DOHH2 (cell line): Measurements from ENCODE around the gene TULP1.

Experiments used
- H3F3A ChIP-seq: fragments of 200-600 bp; sonication (generic), shearing (Covaris generic); 2 replicates; pipeline ENCODE4 v1.6.0; 2016; ENCODE audit warnings: antibody characterized with exemption, mild to moderate bottlenecking; ENCODE audit not compliant: control insufficient read depth, insufficient read depth
- H3K27ac ChIP-seq: fragments of 200-600 bp; sonication (generic); 2 replicates; pipeline ENCODE4 v1.5.1; 2014; ENCODE audit warnings: low read depth, mild to moderate bottlenecking, low read length, moderate library complexity
- H3K27me3 ChIP-seq: fragments of 200-600 bp; sonication (generic); 2 replicates; pipeline ENCODE4 v1.6.1; 2014; ENCODE audit warnings: mild to moderate bottlenecking, low read length, mixed read lengths; ENCODE audit not compliant: control insufficient read depth
- H3K36me3 ChIP-seq: fragments of 200-600 bp; sonication (generic); 2 replicates; pipeline ENCODE4 v1.6.1; 2014; ENCODE audit warnings: mild to moderate bottlenecking, low read length, moderate library complexity, mixed read lengths; ENCODE audit not compliant: control insufficient read depth
- H3K4me1 ChIP-seq: fragments of 200-600 bp; sonication (generic); 2 replicates; pipeline ENCODE4 v1.6.1; 2014; ENCODE audit warnings: mild to moderate bottlenecking, low read length, mixed read lengths; ENCODE audit not compliant: control insufficient read depth
- H3K4me2 ChIP-seq: fragments of 200-600 bp; sonication (generic); 2 replicates; pipeline ENCODE4 v1.6.0; 2014; ENCODE audit warnings: mild to moderate bottlenecking, low read length, moderate library complexity
- H3K4me3 ChIP-seq: fragments of 200-600 bp; sonication (generic); 2 replicates; pipeline ENCODE4 v1.5.1; 2014; ENCODE audit warnings: mild to moderate bottlenecking, low read length, mixed read lengths
- H3K79me2 ChIP-seq: fragments of 200-600 bp; sonication (generic); 2 replicates; pipeline ENCODE4 v1.6.1; 2014; ENCODE audit warnings: mild to moderate bottlenecking, low read length, mixed read lengths; ENCODE audit not compliant: control insufficient read depth
- H3K9me2 ChIP-seq: fragments of 200-600 bp; sonication (generic); replicated peaks from 2 replicates; pipeline ENCODE4 v1.6.1; 2014; ENCODE audit warnings: mild to moderate bottlenecking, low read length, mixed read lengths; ENCODE audit not compliant: control insufficient read depth
- H3K9me3 ChIP-seq: fragments of 200-600 bp; sonication (generic); 2 replicates; pipeline ENCODE4 v1.6.1; 2014; ENCODE audit warnings: antibody characterized with exemption, low read length, mixed read lengths; ENCODE audit not compliant: control insufficient read depth, insufficient read depth
- H4K20me1 ChIP-seq: fragments of 200-600 bp; sonication (generic); 2 replicates; pipeline ENCODE4 v1.6.0; 2014; ENCODE audit warnings: low read depth, mild to moderate bottlenecking, antibody characterized with exemption, low read length, moderate library complexity; ENCODE audit not compliant: control insufficient read depth, insufficient read depth
- CTCF ChIP-seq: fragments of 200-600 bp; sonication (generic); IDR thresholded peaks from one replicate; pipeline ENCODE4 v1.5.1; 2014; ENCODE audit warnings: antibody characterized with exemption, mild to moderate bottlenecking, low read depth, low read length; ENCODE audit not compliant: poor library complexity, severe bottlenecking
- EZH2phosphoT487 ChIP-seq: fragments of 200-600 bp; sonication (generic); IDR thresholded peaks from 2 replicates; pipeline ENCODE4 v1.6.1; 2017; ENCODE audit warnings: borderline replicate concordance, mild to moderate bottlenecking, antibody characterized with exemption, low read length, moderate library complexity, mixed read lengths

Gene TULP1

GRCh38 chr6:35468980-35469750 is 43.5 kb downstream of the TULP1 start:
- H3K27ac ChIP-seq, result peak overlapping the region; percentile 84
- H3K27me3 ChIP-seq, result no peaks in the 10 kb centered on the region
- H3K4me3 ChIP-seq, result peak overlapping the region; percentile 87
- H3K9me2 ChIP-seq, result no peaks in the 10 kb centered on the region
- H3K4me1 ChIP-seq, result peaks cover 37% of the 10 kb centered on the region
- peak overlapping the region; percentile 96 for H3K4me2 ChIP-seq
- H4K20me1 ChIP-seq, result peaks cover 21% of the 10 kb centered on the region; the same call in 1 of the 2 replicates
- H3K9me3 ChIP-seq, result no peaks in the 10 kb centered on the region
- peaks cover 69% of the 10 kb centered on the region for H3K36me3 ChIP-seq
- H3K79me2 ChIP-seq, result peaks cover 30% of the 10 kb centered on the region
- H3F3A ChIP-seq, result peaks cover 59% of the 10 kb centered on the region
- TF ChIP-seq CTCF (no peak), EZH2phosphoT487 (no peak)

- H3K9me3 ChIP-seq, result no peaks in the 10 kb centered on the region
- H3F3A ChIP-seq, result peaks cover 51% of the 10 kb centered on the region
- peaks cover 37% of the 10 kb centered on the region for H3K4me1 ChIP-seq
- peak within 1 kb of the TSS; percentile 96 for H3K4me2 ChIP-seq
- peaks cover 21% of the 10 kb centered on the region; the same call in 1 of the 2 replicates for H4K20me1 ChIP-seq
- peak within 1 kb of the TSS; percentile 84 for H3K27ac ChIP-seq
- peak within 1 kb of the TSS; percentile 87 for H3K4me3 ChIP-seq
- H3K36me3 ChIP-seq, result peaks cover 69% of the 10 kb centered on the region
- H3K9me2 ChIP-seq, result no peaks in the 10 kb centered on the region
- peaks cover 30% of the 10 kb centered on the region for H3K79me2 ChIP-seq
- TF ChIP-seq CTCF (peak; percentile 97), EZH2phosphoT487 (no peak)
- H3K27me3 ChIP-seq, result no peaks in the 10 kb centered on the region
These were observed 44.3 kb downstream of the TULP1 start, which contains the start of gene RPL10A for GRCh38 chr6:35468181-35468979. RPL10A (plus strand) TSS chr6:35468401; CDS start chr6:35468435, 34 bp downstream.

DNA sequence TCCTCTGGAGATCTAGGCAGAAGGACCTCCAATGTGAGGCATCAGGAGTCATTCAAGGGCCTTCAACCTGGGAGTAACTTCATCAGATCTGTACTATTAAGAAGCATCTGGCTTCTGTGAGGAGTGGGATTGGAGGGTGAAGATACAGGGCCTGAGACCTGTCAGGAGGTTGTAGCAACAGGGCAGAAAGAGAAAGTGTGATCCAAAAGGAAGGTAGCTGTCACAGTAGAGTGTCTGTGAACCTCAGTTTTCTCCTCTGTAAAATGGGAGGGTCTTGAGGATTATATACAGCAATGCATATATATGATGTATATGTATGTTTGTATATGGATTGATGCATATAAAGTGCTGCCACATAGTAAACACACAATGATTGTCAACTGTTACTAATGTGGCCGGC is 47.0 kb downstream of the TULP1 start:
- no peak for TF ChIP-seq EZH2phosphoT487
- no peak for TF ChIP-seq CTCF
- H3K4me3 ChIP-seq, result no peak overlapping the region
- H3K9me3 ChIP-seq, result no peaks in the 10 kb centered on the region
- no peak overlapping the region for H3K4me2 ChIP-seq
- peaks cover 24% of the 10 kb centered on the region for H3F3A ChIP-seq
- peaks cover 49% of the 10 kb centered on the region for H3K36me3 ChIP-seq
- no peak overlapping the region for H3K27ac ChIP-seq
- H3K27me3 ChIP-seq, result no peaks in the 10 kb centered on the region
- peaks cover 15% of the 10 kb centered on the region; the same call in 1 of the 2 replicates for H4K20me1 ChIP-seq
- H3K4me1 ChIP-seq, result peaks cover 24% of the 10 kb centered on the region
- H3K9me2 ChIP-seq, result no peaks in the 10 kb centered on the region
- H3K79me2 ChIP-seq, result peaks cover 25% of the 10 kb centered on the region
